ENCODE results near the gene LUZP1.

DNA sequence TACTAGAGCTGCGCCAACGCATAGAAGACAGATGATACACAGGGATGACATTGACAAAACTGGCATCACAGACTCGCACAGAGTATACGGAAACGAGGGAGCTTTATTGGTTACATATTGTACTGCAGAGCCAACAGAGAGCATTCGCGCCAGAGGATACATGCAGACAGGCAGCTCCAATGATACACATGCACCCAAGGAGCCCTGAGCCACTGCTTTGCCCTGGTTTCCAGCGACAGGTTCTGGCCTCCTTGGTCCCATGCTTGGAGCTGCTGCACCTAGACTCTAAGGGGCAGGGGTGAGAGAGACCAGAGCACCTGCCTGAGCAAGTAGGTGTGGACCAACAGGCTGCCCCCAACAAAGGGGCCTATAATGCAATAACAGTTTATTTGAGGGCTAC, 83.8 kb downstream of the LUZP1 start:
- TF ChIP-seq, protein P1, sequence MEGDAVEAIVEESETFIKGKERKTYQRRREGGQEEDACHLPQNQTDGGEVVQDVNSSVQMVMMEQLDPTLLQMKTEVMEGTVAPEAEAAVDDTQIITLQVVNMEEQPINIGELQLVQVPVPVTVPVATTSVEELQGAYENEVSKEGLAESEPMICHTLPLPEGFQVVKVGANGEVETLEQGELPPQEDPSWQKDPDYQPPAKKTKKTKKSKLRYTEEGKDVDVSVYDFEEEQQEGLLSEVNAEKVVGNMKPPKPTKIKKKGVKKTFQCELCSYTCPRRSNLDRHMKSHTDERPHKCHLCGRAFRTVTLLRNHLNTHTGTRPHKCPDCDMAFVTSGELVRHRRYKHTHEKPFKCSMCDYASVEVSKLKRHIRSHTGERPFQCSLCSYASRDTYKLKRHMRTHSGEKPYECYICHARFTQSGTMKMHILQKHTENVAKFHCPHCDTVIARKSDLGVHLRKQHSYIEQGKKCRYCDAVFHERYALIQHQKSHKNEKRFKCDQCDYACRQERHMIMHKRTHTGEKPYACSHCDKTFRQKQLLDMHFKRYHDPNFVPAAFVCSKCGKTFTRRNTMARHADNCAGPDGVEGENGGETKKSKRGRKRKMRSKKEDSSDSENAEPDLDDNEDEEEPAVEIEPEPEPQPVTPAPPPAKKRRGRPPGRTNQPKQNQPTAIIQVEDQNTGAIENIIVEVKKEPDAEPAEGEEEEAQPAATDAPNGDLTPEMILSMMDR (conservative IDR thresholded peaks at IDR 0.05 in 1 of 2, IDR thresholded peaks at IDR 0.05 in 1 of 2; ENCODE audit: extremely low read depth in 1 of 2, insufficient read depth in 1 of 2, low read depth in 1 of 2, low read length in 2 of 2) = no peak
- TF ChIP-seq EZH2 (IDR thresholded peaks at IDR 0.05; ENCODE audit: borderline replicate concordance, low read length) = no peak
